Activated effector memory CD4-positive, alpha-beta T cell treated with Interleukin-2 at 50 U/mL for 16 hours (primary cell): ENCODE results near the gene IL27RA.
"Not testable (repeated sequence)": the region's sequence is repeated elsewhere in the genome, so short reads cannot be mapped to it uniquely, and the experiment has no call there.

Source experiments
- DNase-seq: peaks from one replicate; pipeline ENCODE4 v3.0.0-alpha.2; 2020

Gene IL27RA

GRCh38 chr19:14000691-14001375, 30.7 kb upstream of the IL27RA start:
- DNase-seq: no peak

- no peak for DNase-seq
These were observed 28.9 kb upstream of the IL27RA start for GRCh38 chr19:14002571-14003250.

- no peak for DNase-seq
These were observed 28.1 kb upstream of the IL27RA start for GRCh38 chr19:14003251-14004055.

- DNase-seq: no peak
These were observed 26.8 kb upstream of the IL27RA start for GRCh38 chr19:14004619-14005348.

- DNase-seq: peak; percentile 84
These were observed 26.0 kb upstream of the IL27RA start for GRCh38 chr19:14005349-14006084.

GRCh38 chr19:14006085-14006765, 25.3 kb upstream of the IL27RA start, which contains the start of gene RFX1:
Gene RFX1, minus strand, starts transcription at chr19:14006320. Its CDS starts 12,477 bp downstream, at chr19:13993843.
- DNase-seq: peak; percentile 99

GRCh38 chr19:14006766-14007562, 24.6 kb upstream of the IL27RA start:
- no peak for DNase-seq

- no peak for DNase-seq
These were observed 19.1 kb upstream of the IL27RA start for GRCh38 chr19:14012378-14012915.

GRCh38 chr19:14015524-14016035, 16.0 kb upstream of the IL27RA start:
- DNase-seq: no peak

GRCh38 chr19:14019100-14019499, 12.5 kb upstream of the IL27RA start:
- no peak for DNase-seq

- DNase-seq: not testable (repeated sequence)
These were observed 11.8 kb upstream of the IL27RA start for GRCh38 chr19:14019739-14020138.

- no peak for DNase-seq
These were observed 10.1 kb upstream of the IL27RA start for GRCh38 chr19:14021474-14021873.

- no peak for DNase-seq
These were observed 9.1 kb upstream of the IL27RA start for GRCh38 chr19:14022469-14022868.

GRCh38 chr19:14023404-14024235, 7.9 kb upstream of the IL27RA start:
- DNase-seq: no peak

GRCh38 chr19:14026652-14027192, 4.8 kb upstream of the IL27RA start:
- DNase-seq: not testable (repeated sequence)

GRCh38 chr19:14027856-14028450, 3.6 kb upstream of the IL27RA start, which contains the start of gene RLN3:
Gene RLN3, plus strand, starts transcription at chr19:14028148. Its CDS starts 57 bp downstream, at chr19:14028205.
- DNase-seq: no peak

GRCh38 chr19:14028901-14029300, 2.7 kb upstream of the IL27RA start:
- DNase-seq: no peak

GRCh38 chr19:14030997-14031718, 404 bp upstream of the IL27RA start:
- no peak for DNase-seq
